HG03060 (cell line): Measurements from ENCODE around the gene GIGYF1.

Experiments
- ATAC-seq: cut with Tn5 transposase; IDR thresholded peaks from one replicate; pipeline ENCODE4 v1.9.1; 2021; ENCODE audit warnings: low read depth, moderate number of reproducible peaks; ENCODE audit not compliant: unreplicated experiment

GIGYF1 gene

GRCh38 chr7:100685049-100685605, 8.9 kb downstream of the GIGYF1 start:
- ATAC-seq: no peak

GRCh38 chr7:100684534-100685042, 9.5 kb downstream of the GIGYF1 start:
- ATAC-seq: no peak

GRCh38 chr7:100683659-100684533, 10.2 kb downstream of the GIGYF1 start:
- ATAC-seq: no peak

GRCh38 chr7:100682991-100683658, 10.9 kb downstream of the GIGYF1 start:
- ATAC-seq: no peak

- no peak for ATAC-seq
These were observed 11.8 kb downstream of the GIGYF1 start for GRCh38 chr7:100682228-100682741.

GRCh38 chr7:100681491-100682227, 12.4 kb downstream of the GIGYF1 start:
- no peak for ATAC-seq

- no peak for ATAC-seq
These were observed 13.3 kb downstream of the GIGYF1 start for GRCh38 chr7:100680576-100681271.

GRCh38 chr7:100679927-100680575, 14.0 kb downstream of the GIGYF1 start:
- ATAC-seq: no peak

- ATAC-seq: no peak
These were observed 14.7 kb downstream of the GIGYF1 start for GRCh38 chr7:100679129-100679926.

- no peak for ATAC-seq
These were observed 15.6 kb downstream of the GIGYF1 start for GRCh38 chr7:100678291-100678984.

- ATAC-seq: no peak
These were observed 16.5 kb downstream of the GIGYF1 start for GRCh38 chr7:100677308-100678267.

GRCh38 chr7:100676501-100677306, 17.3 kb downstream of the GIGYF1 start:
- ATAC-seq: no peak

- ATAC-seq: no peak
These were observed 18.3 kb downstream of the GIGYF1 start for GRCh38 chr7:100675581-100676350.

GRCh38 chr7:100675105-100675451, 19.0 kb downstream of the GIGYF1 start:
- no peak for ATAC-seq

- ATAC-seq: no peak
These were observed 19.5 kb downstream of the GIGYF1 start for GRCh38 chr7:100674411-100675104.
